Islet of Langerhans (tissue), 1 donor: ENCODE measurements around the gene KRTAP19-6.
"Not testable (repeated sequence)": the region's sequence is repeated elsewhere in the genome, so short reads cannot be mapped to it uniquely, and the experiment has no call there.

Source experiments
- FAIRE-seq: peaks from one replicate; lab custom pipeline; 2011; peaks lifted over from hg19 to GRCh38; lab: Jason Lieb, UNC

Gene KRTAP19-6, protein sequence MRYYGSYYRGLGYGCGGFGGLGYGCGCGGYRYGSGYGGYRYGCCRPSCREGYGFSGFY

DNA sequence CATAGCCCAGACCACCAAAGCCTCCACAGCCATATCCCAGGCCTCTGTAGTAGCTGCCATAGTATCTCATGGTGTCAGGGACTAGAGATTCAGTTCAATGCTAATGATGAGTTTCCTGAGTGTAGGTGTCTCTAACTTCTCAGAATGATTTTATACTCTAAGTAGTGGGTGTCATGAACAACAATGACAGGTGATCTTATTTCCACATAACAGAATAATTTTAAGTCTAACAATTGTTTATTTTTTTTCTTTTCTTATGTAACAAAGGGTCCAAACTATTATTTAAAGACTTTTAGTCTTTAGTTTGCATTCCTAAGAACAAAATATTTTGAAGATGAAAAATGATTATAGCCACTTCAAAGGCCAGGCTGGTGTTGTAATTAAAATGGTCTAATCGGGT lies at the start of gene KRTAP19-6:
Gene KRTAP19-6, minus strand, starts transcription at position 101 of the 400 bp plus-strand sequence. Its CDS starts 31 bp downstream, at position 70.
- no peak for FAIRE-seq

DNA sequence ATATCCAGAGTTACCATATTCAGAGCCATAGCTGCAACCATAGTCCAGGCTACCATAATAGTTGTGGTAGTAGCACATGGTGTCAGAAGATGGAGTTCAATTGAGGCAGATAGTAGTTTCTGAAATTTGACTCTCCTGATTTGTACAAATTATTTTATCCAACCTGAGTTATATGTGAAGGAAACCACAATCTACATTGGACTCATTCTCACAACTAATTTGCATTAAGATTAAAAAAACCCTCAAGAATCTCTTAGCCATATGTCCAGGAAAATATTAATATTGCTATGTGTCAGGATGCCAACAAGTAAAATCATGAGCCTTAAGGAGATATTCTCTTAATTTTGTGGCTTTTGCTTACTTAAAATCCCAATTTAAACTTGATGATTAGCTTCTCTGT lies 48.6 kb upstream of the KRTAP19-6 start, which contains the start of gene KRTAP22-2:
Gene KRTAP22-2, minus strand, starts transcription at position 101 of the 400 bp plus-strand sequence.
- no peak for FAIRE-seq

DNA sequence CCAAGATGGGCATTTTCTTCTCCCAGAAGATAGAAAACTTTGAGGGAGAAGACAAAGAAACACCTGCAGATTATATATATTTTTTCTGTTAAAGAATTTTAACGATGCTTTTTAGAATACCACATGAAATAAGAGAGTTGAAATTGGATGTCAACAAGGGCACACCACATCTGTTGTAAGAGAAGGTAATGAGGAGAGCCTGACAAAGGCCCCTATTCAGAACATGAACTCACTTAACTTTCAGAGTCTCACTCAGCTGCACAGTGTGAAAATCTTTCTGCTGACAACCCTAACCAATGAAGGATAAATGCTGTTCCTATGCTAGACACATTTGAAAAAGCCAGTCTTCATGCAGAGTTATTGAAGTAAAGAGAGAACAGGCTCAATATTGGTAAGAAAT lies 41.2 kb upstream of the KRTAP19-6 start:
- no peak for FAIRE-seq

DNA sequence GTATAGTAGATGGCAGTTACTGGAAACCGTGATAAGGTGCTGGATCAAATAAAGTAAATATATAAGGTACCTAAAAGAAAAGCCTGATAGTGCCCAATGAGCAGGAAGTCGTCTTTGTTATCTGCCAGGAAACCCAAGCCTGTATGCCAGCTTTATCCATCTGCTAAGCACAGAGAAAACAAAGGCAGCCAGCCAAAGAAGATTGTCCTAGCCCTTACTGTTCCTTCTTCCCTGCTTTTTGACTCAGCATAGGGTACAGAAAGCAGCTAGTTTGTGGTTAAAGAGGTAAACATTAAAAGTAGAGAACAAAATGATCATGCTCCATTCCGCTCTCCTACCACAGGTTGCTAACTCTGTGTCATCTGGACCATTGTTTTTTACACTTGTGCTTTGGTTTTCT lies 38.5 kb upstream of the KRTAP19-6 start:
- no peak for FAIRE-seq

DNA sequence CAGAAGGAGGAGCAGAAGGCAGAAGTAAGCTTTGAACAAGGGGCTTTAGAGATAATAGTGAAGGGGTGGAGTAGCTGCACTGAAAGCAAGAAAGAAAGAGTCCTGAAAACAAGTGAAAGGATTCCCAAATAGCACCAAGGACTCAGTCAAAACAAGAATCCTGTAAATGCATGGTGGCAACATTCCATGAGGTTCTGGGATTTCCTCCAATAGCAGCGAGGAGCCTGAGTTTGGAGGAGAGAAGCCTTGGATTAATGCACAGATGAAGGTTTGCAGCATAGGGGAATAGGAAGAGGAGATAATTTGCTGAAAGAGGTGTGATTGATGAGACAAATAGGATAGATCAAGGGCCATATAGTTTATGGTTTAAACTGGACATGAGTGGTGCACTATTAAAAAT lies 37.7 kb upstream of the KRTAP19-6 start:
- FAIRE-seq: no peak

DNA sequence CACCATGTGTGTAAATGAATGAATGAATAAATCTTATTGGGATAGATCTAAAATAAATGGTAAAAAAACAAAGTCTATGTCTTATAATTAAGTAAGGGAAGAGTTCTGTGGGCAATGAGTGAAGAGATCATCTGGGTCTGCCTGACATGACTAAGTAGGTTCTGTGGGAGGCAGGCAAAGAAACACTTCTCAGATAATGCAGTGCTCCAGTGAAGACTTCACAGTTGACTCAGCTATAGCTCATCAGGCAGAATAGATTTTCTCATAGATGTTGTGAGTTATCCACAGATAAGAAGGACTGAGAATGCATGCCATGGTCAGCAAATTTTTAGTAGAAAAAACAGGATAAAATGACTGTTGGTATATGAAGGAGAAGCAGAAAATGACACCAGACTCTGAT lies 36.1 kb upstream of the KRTAP19-6 start:
- FAIRE-seq: no peak

DNA sequence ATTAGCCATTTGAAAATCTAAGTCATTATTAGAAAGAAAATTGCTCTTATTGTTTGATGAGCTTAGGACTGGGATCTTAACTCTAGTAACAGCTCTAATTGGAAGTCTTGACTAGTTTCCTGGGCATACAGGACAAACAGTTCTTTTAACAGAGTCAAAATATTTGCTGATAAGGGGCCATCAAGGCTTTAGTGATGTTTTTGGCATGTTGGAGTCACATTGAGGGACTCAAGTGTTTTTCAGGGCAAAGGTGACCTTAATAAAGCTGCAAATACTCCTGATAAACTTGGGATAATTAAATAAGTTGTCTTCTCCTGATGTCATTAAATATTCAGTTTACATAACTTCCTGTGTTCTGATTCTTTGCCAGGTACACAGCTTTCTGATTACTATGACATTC lies 26.0 kb upstream of the KRTAP19-6 start:
- FAIRE-seq: no peak

DNA sequence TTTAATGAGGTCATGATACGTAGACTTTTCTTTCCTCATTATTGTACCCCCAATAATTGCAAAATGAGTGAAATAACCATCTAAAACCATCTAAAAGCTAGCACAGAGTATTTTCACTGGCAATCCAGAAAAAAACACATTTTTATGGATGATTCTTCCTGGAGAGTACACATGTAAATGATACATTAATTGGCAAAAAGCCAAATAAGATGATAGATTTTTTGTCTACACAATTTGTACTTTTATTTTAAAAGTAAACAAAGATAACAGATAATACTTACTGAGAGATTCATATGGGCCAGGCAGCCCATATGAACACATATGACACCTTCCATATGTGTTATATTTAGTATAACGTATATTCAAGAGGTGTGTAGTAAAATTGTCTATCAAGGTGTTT lies 22.0 kb upstream of the KRTAP19-6 start:
- FAIRE-seq: no peak

DNA sequence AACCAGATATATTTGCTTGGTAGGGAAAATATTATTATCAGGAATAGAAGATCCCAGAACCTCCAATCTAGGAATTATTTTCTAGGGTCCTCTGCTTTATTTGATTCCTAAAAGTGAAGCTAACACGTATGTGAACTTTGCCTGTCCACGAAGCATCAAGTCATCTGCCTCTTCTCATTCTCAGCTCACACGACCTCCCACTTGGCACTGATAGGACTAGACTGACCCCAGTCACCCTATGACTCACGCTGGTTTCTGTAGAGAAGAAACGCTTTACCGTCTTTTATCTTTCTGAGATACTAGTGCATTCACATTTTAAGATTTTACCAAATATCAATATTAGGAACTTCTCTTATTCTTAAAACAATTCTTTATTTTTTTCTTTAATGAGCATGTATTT lies 21.4 kb upstream of the KRTAP19-6 start:
- no peak for FAIRE-seq

DNA sequence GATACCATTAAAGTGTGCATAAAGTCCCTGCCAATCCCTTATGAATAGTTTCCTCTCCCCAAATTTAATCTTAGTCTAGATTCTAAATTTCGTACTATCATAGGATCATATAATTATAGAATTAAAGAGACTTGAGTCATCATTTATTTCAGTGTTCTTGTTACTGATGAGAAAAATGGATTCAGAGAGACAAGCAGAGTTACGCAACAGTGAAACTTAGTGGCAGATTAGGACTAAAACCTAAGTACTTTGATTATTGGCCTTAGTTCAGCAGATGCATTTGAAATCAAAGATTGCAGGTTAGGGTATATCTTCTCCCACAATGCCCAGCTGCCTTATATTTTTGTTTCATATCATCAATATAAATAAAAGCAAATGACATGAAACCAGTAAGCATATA lies 20.3 kb upstream of the KRTAP19-6 start:
- FAIRE-seq: no peak

DNA sequence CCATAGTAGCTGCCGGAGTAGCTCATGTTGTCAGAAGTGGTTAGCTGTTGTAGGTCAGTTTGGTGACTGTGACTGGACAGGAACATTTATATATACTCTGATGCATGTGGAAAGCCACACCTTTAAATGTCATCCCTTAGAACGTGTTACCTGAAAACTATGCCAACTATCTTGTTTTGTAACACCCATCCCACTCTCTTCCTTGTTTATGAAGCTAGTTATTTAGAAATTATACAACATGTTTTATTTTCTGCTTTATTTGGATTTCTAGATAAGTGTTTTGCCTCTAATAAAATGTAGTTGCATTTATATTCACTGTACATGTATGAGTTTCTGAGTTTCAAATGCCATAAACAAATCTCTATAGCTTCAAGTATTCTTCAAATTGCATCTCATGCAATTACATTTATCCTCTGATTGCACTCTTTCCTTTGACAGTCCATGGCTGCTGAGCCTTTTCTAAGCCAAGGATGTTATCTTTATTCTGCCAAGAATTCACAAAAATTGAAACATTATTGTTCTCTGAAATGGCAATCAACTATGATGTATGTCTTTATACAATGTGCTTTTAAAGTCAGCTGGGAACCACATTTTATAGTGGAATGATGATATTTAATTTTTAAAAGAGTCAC lies 19.7 kb upstream of the KRTAP19-6 start, which contains the start of gene KRTAP19-7:
Gene KRTAP19-7, minus strand, starts transcription at position 51 of the 632 bp plus-strand sequence. Its CDS starts 25 bp downstream, at position 26.
- FAIRE-seq: no peak

DNA sequence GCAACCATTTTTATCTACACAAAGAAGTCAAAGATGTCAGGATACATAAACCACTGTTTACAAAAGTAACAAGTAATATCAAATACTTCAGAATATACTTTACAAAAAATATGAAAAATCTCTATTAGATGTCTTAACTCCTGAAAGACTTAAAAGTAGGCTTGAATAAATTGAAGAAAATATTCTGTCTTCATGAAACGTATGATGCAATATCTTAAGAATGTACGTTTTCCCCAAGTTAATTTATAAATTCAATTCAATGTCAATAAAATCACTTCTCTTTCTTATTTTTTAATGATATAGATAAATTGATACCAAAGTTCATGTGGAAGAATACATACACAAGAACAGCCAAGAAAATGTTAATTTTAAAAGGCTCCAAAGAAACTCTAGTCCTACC lies 13.4 kb upstream of the KRTAP19-6 start:
- no peak for FAIRE-seq

DNA sequence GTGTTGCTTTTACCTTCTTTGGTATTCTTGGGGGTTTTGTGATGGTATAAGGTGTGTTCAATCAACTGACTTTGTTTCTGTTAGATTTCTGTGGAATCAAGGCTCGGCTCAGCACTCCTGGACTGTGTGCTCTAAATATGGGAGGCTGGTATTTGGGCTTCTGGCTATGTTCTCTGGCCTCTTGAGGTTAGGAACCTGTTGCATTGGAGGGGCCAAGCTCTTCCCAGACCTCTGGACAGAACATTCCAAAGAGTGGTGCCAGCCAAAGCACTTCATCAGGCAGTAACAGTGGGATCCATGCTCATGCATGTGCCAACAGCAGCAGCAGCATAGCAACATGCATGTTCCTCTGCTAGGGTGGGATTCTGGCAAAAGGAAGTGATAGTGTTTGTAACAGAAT lies 11.1 kb upstream of the KRTAP19-6 start:
- no peak for FAIRE-seq

DNA sequence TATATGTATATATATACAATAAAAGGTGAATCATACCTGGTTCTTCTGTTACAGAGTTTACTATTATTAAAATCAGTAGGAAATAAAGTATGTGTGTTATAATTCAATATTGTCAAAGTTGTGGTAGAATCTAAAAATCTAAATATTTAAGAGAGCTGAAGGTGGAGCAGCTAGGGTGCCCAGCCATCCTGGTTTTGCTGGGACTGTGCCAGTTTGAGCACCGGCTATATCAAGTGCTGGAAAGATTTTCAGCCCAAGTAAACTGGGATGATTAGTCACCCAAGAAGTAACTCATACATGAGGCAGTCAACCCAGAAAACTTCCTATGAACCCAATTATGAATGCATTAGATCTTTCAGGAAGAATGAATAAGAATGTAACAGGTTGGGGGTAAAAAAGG lies 22.8 kb downstream of the KRTAP19-6 start:
- FAIRE-seq: no peak

DNA sequence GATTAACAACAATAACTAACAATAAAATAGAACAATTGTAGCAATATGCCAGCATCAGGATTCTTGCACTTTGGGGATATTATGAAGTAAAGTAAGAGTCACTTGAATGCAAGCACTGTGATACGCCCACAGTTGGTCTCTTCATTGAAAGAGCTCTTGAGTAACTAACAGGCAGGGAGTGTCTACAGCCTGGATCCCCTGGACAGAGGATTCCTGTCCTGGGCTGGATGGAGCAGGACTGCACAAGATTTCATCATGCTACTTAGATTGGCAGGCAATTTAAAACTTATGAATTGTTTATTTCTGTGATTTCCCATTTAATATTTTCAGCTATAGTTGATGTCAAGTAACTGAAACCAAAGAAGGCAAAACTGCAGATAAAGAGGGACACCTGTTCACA lies 26.0 kb downstream of the KRTAP19-6 start:
- no peak for FAIRE-seq

DNA sequence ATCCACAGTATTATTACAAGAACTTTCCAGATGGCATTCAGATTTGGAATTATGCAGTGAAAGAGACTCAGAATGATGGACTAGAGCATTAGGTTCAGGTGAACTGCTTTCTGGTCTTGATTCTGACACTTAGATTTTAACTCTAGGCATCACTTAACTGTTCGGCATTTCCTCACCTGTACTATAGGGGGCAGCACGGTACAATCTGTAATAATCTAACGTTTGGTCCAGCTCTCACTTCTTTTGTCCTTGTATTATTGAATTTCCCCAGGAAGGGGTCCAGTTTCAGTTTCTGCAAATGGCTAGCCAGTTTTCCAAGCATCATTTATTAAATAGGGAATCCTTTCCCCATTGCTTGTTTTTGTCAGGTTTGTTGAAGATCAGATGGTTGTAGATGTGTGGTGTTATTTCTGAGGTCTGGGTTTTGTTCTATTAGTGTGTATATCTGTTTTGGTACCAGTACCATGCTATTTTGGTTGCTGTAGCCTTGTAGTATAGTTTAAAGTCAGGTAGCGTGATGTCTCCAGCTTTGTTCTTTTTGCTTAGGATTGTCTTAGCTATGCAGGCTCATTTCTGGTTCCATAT lies 36.0 kb downstream of the KRTAP19-6 start:
- not testable (repeated sequence) for FAIRE-seq

DNA sequence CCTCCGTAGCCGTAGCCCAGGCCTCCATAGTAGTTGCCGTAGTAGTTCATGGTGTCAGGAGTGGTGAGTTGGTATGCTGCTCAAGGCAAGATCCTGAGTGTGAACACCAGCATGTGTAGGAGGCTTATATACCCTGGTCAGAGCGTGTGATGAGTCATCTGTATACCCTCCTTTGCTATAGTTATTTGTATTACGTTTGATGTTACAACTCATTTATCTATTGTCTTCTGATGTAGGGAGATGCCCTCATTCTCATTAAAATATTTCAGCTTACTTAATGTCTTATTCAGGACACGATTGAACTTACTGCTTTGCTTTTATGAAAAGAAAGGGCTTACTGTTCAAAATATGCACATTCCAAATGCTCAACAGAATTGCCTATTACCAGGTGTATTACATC lies 39.6 kb downstream of the KRTAP19-6 start, which contains the start of gene KRTAP19-5:
Gene KRTAP19-5, minus strand, starts transcription at position 101 of the 400 bp plus-strand sequence. Its CDS starts 51 bp downstream, at position 50.
- FAIRE-seq: no peak

DNA sequence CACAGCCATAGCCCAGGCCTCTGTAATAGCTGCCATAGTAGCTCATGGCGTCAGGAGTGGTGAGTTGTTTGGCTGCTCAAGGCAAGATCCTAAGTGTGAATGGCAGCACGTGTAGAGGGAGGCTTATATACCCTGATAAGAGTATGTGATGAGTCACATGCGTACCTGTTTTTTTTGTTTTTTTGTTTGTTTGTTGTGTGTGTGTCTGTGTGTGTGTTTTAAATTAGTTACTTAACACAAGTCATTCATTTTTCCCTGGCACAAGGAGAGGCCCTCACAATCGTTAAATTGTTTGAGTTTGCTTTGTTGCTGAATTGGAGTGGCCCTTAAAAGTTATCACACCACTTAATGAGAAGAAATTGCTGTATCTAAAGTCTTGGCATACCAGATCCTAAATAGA lies 44.6 kb downstream of the KRTAP19-6 start, which contains the start of gene KRTAP19-4:
Gene KRTAP19-4, minus strand, starts transcription at position 101 of the 400 bp plus-strand sequence. Its CDS starts 55 bp downstream, at position 46.
- no peak for FAIRE-seq

DNA sequence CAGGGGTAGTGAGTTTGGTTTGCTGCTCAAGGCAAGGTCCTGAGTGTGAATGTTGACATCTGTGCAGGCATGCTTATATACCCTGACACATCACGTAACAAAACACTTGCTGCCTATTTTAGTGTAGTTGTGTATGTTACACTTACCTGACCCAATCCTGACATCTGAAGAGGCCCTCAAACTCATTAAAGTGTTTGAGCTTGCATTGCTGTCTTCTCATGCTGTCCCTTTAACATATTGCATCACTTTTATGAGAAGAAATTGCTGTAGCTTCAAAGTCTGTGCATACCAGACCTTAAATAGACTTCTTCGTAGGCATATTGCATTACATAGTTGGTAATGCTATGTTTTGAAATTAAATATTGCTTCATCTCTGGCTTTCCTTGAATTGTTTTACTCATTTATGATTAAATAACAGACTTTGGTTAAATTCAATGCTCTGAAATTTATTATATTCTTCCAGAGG lies 49.7 kb downstream of the KRTAP19-6 start, which contains the start of gene KRTAP19-3:
Gene KRTAP19-3, minus strand, starts transcription at position 51 of the 466 bp plus-strand sequence. CDS start 56 bp downstream, outside the sequence.
- FAIRE-seq: no peak
